Measurements from ENCODE around the gene TCEAL4. TPM values are rescaled to one million over a fixed set of nuclear protein-coding genes. Genes with fewer than 3 reads are reported as not detected.

TCEAL4 gene
- total and polyA plus RNA-seq, 3 donors from 2014 or later = 62.6 to 149 (median 132) TPM

DNA sequence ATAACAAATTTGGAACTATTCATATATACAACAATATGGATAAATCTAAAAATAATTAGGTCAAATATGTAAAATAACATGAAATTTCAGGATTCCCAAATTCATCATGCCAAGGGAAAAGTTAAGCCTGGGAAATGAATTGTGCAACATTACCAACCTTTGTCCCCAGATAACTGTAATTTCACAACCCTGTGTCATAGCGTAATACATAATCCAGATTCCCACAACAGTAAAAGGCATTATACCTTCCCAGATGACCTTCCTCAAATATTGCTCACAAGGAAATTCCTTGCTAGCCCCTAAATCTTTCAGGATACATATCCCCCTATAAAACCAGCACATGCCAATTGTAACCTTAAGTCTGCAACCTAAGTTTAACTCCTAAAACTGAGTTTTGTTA, 33.1 kb upstream of the TCEAL4 start:
- Histone ChIP-seq H3K27me3 (no peaks in the 10 kb centered on the region), H3K27ac (no peak overlapping the region), H3K36me3 (ENCODE audit: low read depth, missing control alignments) (no peaks in the 10 kb centered on the region), H3K4me1 (no peaks in the 10 kb centered on the region), H3K9me3 (no peaks in the 10 kb centered on the region), H3K4me3 (no peak overlapping the region)
- 89 to 94% methylated on average over 1 of the region's 1 CpG for WGBS, 2 donors
- intact Hi-C loops (cut with DNase I; ENCODE audit: low total_unique reads) = no loop called here
- DNase-seq = no peak
- TF ChIP-seq, protein P1, sequence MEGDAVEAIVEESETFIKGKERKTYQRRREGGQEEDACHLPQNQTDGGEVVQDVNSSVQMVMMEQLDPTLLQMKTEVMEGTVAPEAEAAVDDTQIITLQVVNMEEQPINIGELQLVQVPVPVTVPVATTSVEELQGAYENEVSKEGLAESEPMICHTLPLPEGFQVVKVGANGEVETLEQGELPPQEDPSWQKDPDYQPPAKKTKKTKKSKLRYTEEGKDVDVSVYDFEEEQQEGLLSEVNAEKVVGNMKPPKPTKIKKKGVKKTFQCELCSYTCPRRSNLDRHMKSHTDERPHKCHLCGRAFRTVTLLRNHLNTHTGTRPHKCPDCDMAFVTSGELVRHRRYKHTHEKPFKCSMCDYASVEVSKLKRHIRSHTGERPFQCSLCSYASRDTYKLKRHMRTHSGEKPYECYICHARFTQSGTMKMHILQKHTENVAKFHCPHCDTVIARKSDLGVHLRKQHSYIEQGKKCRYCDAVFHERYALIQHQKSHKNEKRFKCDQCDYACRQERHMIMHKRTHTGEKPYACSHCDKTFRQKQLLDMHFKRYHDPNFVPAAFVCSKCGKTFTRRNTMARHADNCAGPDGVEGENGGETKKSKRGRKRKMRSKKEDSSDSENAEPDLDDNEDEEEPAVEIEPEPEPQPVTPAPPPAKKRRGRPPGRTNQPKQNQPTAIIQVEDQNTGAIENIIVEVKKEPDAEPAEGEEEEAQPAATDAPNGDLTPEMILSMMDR (IDR thresholded peaks at IDR 0.05) = no peak
- no peak for TF ChIP-seq POLR2A (IDR thresholded peaks at IDR 0.05)

DNA sequence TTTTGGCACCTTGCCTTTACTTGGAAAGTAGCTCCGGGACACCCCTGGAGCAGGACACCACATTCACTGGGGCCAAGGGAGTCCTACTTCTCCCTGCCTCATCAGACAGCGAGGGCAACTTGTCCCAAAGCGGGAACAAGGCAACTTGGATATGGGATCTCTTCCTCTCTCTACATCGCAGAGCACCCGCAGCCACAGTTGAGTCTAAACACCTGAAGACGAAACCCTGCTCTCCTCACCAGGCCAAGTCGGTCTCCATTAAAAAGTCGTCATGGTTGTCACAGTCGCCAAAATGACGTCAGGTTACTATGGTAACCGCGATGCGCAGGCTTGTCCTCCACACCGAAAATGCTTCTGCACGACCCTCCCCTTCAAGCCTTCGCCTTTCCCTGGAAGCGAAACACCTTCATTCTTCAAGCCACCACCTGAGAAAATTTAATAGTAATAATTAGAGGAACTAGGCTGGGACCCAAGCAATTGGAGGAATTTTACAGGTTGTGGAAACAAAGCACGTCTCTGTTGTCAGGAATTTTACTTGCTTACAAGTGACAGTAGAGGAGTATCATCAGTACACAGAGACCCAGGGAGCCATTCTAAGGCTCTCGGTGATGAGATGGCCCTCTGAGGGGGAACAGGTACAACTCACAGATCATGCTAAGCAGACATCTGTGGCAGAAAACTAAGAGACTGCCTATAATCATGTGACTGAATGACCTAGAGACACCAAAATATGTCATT, 30.5 kb upstream of the TCEAL4 start:
- TF ChIP-seq POLR2A (IDR thresholded peaks at IDR 0.05) = no peak
- TF ChIP-seq, protein P1 (IDR thresholded peaks at IDR 0.05) = no peak
- Histone ChIP-seq H3K27ac (no peak overlapping the region), H3K27me3 (no peaks in the 10 kb centered on the region), H3K36me3 (ENCODE audit: low read depth, missing control alignments) (no peaks in the 10 kb centered on the region), H3K4me1 (no peaks in the 10 kb centered on the region), H3K9me3 (no peaks in the 10 kb centered on the region), H3K4me3 (peak overlapping the region in 1 of 2 donors; percentile 38)
- 27 to 43% methylated on average over 14 to 19 of the region's 19 CpGs for WGBS, 2 donors
- DNase-seq = peak; percentile 73
- intact Hi-C loops (cut with DNase I; ENCODE audit: low total_unique reads) = no loop called here

DNA sequence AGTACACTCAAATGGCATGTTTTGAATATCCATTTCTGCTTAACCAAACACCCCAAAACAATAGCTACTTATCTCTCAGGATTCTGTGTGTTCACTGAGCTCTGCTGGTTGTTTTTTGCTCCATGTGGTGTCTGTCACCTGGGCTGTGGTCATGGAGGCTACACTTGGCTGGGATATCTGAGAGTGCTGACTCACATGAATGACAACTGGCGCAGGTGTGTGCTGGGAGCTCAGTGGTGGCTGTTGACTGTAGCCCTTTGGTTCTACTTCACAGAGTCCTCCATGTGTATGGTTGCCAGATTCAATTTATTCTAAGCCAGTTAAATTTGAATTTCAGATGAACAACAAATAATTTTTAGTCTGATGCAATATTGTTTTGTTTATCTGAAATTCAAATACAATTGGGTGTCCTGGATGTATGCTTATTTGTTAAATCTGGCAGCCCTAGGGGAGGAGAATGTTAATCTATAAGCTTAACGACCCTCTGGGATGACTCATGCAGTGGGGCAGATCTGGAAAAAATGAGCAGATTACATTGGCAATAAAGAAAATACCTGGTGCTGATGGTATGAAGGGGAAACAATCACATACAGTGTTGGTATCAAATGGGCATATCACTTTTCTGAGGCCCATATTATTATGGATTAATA, 28.2 kb upstream of the TCEAL4 start:
- intact Hi-C loops (cut with DNase I; ENCODE audit: low total_unique reads) = no loop called here
- H3K9me3 ChIP-seq = no peaks in the 10 kb centered on the region
- no peaks in the 10 kb centered on the region for H3K4me1 ChIP-seq
- 69 to 83% methylated on average over 2 of the region's 2 CpGs for WGBS, 2 donors
- H3K27ac ChIP-seq = no peak overlapping the region
- no peak overlapping the region for H3K4me3 ChIP-seq
- no peak for TF ChIP-seq POLR2A (IDR thresholded peaks at IDR 0.05)
- TF ChIP-seq, protein P1 (IDR thresholded peaks at IDR 0.05) = no peak
- H3K36me3 ChIP-seq (ENCODE audit: low read depth, missing control alignments) = no peaks in the 10 kb centered on the region
- H3K27me3 ChIP-seq = no peaks in the 10 kb centered on the region
- DNase-seq = no peak

DNA sequence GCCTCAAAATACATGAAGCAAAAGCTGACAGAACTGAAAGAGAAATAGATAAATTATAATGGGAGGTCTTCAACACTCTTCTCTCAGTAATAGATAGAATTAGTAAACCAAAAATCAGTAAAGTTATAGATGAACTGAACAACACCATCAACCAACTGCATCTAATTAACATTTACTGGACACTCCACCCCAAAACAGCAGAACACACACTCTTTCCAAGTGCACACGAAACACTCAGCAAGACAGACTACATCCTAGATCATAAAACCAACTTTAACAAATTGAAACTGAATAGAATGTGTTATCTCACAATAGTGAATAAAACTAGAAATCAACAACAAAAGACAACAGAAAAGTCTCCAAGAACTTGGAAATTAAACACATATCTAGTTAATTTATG, 25.1 kb upstream of the TCEAL4 start:
- Histone ChIP-seq H3K36me3 (ENCODE audit: low read depth, missing control alignments) (no peaks in the 10 kb centered on the region), H3K9me3 (no peaks in the 10 kb centered on the region), H3K4me3 (no peak overlapping the region), H3K4me1 (no peaks in the 10 kb centered on the region), H3K27ac (no peak overlapping the region), H3K27me3 (no peaks in the 10 kb centered on the region)
- DNase-seq = no peak
- intact Hi-C loops (cut with DNase I; ENCODE audit: low total_unique reads) = no loop called here
- TF ChIP-seq POLR2A (IDR thresholded peaks at IDR 0.05) = no peak
- TF ChIP-seq, protein P1 (IDR thresholded peaks at IDR 0.05) = no peak
- WGBS, 2 donors = 62 to 81% methylated on average over 1 of the region's 1 CpG
